Large intestine (tissue), 1 donor: Measurements from ENCODE around the gene DOC2A. TPM values are rescaled to one million over a fixed set of nuclear protein-coding genes. Genes with fewer than 3 reads are reported as not detected.

ENCODE experiments used
- polyA plus RNA-seq: library from polyadenylated mRNA; unstranded; fragments of 120-200 nt; gene quantifications from one replicate; pipeline ENCODE4 v1.2.1, GENCODE V29; 2013

Gene DOC2A
- polyA plus RNA-seq, 1 donor: 4.2 TPM

Other genes with a start within 250 kb of the DOC2A start
- 2.2 TPM for gene ZG16, start 232.8 kb downstream of the DOC2A start, polyA plus RNA-seq
- 40.9 TPM for gene KIF22, start 220.3 kb downstream of the DOC2A start, polyA plus RNA-seq
- gene MAZ, start 204.5 kb downstream of the DOC2A start, polyA plus RNA-seq: 236 TPM
- 12.8 TPM for gene PRRT2, start 198.8 kb downstream of the DOC2A start, polyA plus RNA-seq
- gene PAGR1, start 194.9 kb downstream of the DOC2A start, polyA plus RNA-seq: 36.4 TPM
- 128 TPM for gene MVP, start 190.6 kb downstream of the DOC2A start, polyA plus RNA-seq
- gene CDIPT, start 147.8 kb downstream of the DOC2A start, polyA plus RNA-seq: 68.7 TPM
- 52.3 TPM for gene SEZ6L2, start 111.5 kb downstream of the DOC2A start, polyA plus RNA-seq
- 15.0 TPM for gene ASPHD1, start 110.5 kb downstream of the DOC2A start, polyA plus RNA-seq
- 30.4 TPM for gene KCTD13, start 84.8 kb downstream of the DOC2A start, polyA plus RNA-seq
- 160 TPM for gene TMEM219, start 48.9 kb downstream of the DOC2A start, polyA plus RNA-seq
- gene TAOK2, start 37.2 kb downstream of the DOC2A start, polyA plus RNA-seq: 46.6 TPM
- 12.0 TPM for gene HIRIP3, start 15.4 kb downstream of the DOC2A start, polyA plus RNA-seq
- gene INO80E, start 14.8 kb downstream of the DOC2A start, polyA plus RNA-seq: 60.5 TPM
- gene C16orf92, start 12.2 kb upstream of the DOC2A start, polyA plus RNA-seq: not detected
- gene TLCD3B, start 20.2 kb upstream of the DOC2A start, polyA plus RNA-seq: 3.2 TPM
- 421 TPM for gene ALDOA, start 54.7 kb upstream of the DOC2A start, polyA plus RNA-seq
- 97.9 TPM for gene PPP4C, start 65.0 kb upstream of the DOC2A start, polyA plus RNA-seq
- gene TBX6, start 80.9 kb upstream of the DOC2A start, polyA plus RNA-seq: 1.4 TPM
- 64.5 TPM for gene YPEL3, start 85.2 kb upstream of the DOC2A start, polyA plus RNA-seq
- 18.1 TPM for gene GDPD3, start 102.5 kb upstream of the DOC2A start, polyA plus RNA-seq
- gene MAPK3, start 112.2 kb upstream of the DOC2A start, polyA plus RNA-seq: 165 TPM
- 36.7 TPM for gene CORO1A, start 172.6 kb upstream of the DOC2A start, polyA plus RNA-seq
- gene BOLA2B, start 182.6 kb upstream of the DOC2A start, polyA plus RNA-seq: 57.9 TPM
- 74.9 TPM for gene SLX1A, start 182.8 kb upstream of the DOC2A start, polyA plus RNA-seq
- 46.4 TPM for gene SULT1A3, start 188.2 kb upstream of the DOC2A start, polyA plus RNA-seq
- gene NPIPB13, start 237.5 kb upstream of the DOC2A start, polyA plus RNA-seq: 17.6 TPM